Lower lobe of right lung (tissue), 2 donors: ENCODE measurements around the gene PTPRM. TPM values are rescaled to one million over a fixed set of nuclear protein-coding genes. Genes with fewer than 3 reads are reported as not detected.

ENCODE experiments used
- ATAC-seq, 2 donors: fragments of 200-7000 bp; cut with Tn5 transposase; one replicate each; pipeline ENCODE4 v1.9.1; 2020 to 2022; ENCODE audit warnings: mild to moderate bottlenecking in 2 of 2, moderate library complexity in 2 of 2
- DNase-seq: peaks from one replicate; pipeline ENCODE4 v3.0.0-alpha.2; 2020
- H3K27ac ChIP-seq: fragments of 200-600 bp; one replicate; pipeline ENCODE4 v1.8.0; 2022
- H3K27me3 ChIP-seq: fragments of 200-600 bp; one replicate; pipeline ENCODE4 v1.8.0; 2022; ENCODE audit warnings: low read depth
- H3K36me3 ChIP-seq: fragments of 200-600 bp; one replicate; pipeline ENCODE4 v1.8.0; 2022; ENCODE audit warnings: mild to moderate bottlenecking
- H3K4me1 ChIP-seq: fragments of 200-600 bp; one replicate; pipeline ENCODE4 v1.8.0; 2022
- H3K4me3 ChIP-seq: fragments of 200-600 bp; one replicate; pipeline ENCODE4 v1.8.0; 2022; ENCODE audit warnings: mild to moderate bottlenecking
- H3K9me3 ChIP-seq: fragments of 200-600 bp; one replicate; pipeline ENCODE4 v1.8.0; 2022
- CTCF ChIP-seq: fragments of 200-600 bp; IDR thresholded peaks from one replicate; pipeline ENCODE4 v1.8.0; 2022; ENCODE audit warnings: antibody characterized with exemption, mild to moderate bottlenecking
- intact Hi-C: fragments of 100-400 bp; cut with DNase I; formaldehyde crosslinking; loops from one replicate; pipeline ENCODE4 v1.11.0; 2022
- total RNA-seq: library from RNA; stranded (reverse); fragmentation: NEBNext Ultra II Directional; extraction: Animal tissue kit (Norgen Biotek cat#: 25700); gene quantifications from one replicate; pipeline ENCODE4 v1.2.1, GENCODE V29; 2021
- donor health status: DM: no; HTN: yes; CAD: no; lungs with severe emphysema.

The PTPRM gene
- total RNA-seq, 1 donor from 2014 or later, result 85.2 TPM

- H3K27me3 ChIP-seq, result no peaks in the 10 kb centered on the region
- H3K9me3 ChIP-seq, result no peaks in the 10 kb centered on the region
- H3K27ac ChIP-seq, result no peak overlapping the region
- no peak for TF ChIP-seq CTCF
- DNase-seq (no peak), ATAC-seq (no peak)
- peaks cover 8% of the 10 kb centered on the region for H3K4me1 ChIP-seq
- intact Hi-C loops, result no loop called here
- H3K36me3 ChIP-seq, result no peaks in the 10 kb centered on the region
- H3K4me3 ChIP-seq, result no peak overlapping the region
Measured at GRCh38 chr18:7635948-7636347, 68.8 kb downstream of the PTPRM start.

- Histone ChIP-seq H3K4me3 (no peak overlapping the region), H3K4me1 (peaks cover 4% of the 10 kb centered on the region)
- no peak for TF ChIP-seq CTCF
Measured at GRCh38 chr18:7637269-7637668, 70.2 kb downstream of the PTPRM start.

GRCh38 chr18:7638321-7638720 is 71.2 kb downstream of the PTPRM start:
- no peak for TF ChIP-seq CTCF
- no peak for DNase-seq
- Histone ChIP-seq H3K27me3 (no peaks in the 10 kb centered on the region), H3K4me1 (no peaks in the 10 kb centered on the region), H3K27ac (no peak overlapping the region), H3K9me3 (no peaks in the 10 kb centered on the region), H3K36me3 (no peaks in the 10 kb centered on the region), H3K4me3 (no peak overlapping the region)
- ATAC-seq, result no peak
- intact Hi-C loops, result no loop called here

More at GRCh38 chr18:7637269-7637668, 70.2 kb downstream of the PTPRM start:
- intact Hi-C loops, result no loop called here
- ATAC-seq (peak in 1 of 2 donors; percentile 90), DNase-seq (no peak)
- no peaks in the 10 kb centered on the region for H3K27me3 ChIP-seq
- no peaks in the 10 kb centered on the region for H3K9me3 ChIP-seq
- no peak overlapping the region for H3K27ac ChIP-seq
- no peaks in the 10 kb centered on the region for H3K36me3 ChIP-seq

- H3K9me3 ChIP-seq, result no peaks in the 10 kb centered on the region
- no peak overlapping the region for H3K27ac ChIP-seq
- peaks cover 12% of the 10 kb centered on the region for H3K4me1 ChIP-seq
- no peak for ATAC-seq
- H3K4me3 ChIP-seq, result no peak overlapping the region
- DNase-seq, result no peak
- no peak for TF ChIP-seq CTCF
- intact Hi-C loops, result no loop called here
- H3K36me3 ChIP-seq, result no peaks in the 10 kb centered on the region
- no peaks in the 10 kb centered on the region for H3K27me3 ChIP-seq
Measured at GRCh38 chr18:7641813-7642212, 74.7 kb downstream of the PTPRM start.

- Histone ChIP-seq H3K36me3 (no peaks in the 10 kb centered on the region), H3K4me1 (peaks cover 12% of the 10 kb centered on the region), H3K9me3 (no peaks in the 10 kb centered on the region), H3K4me3 (no peak overlapping the region), H3K27me3 (no peaks in the 10 kb centered on the region), H3K27ac (no peak overlapping the region)
- no peak for TF ChIP-seq CTCF
- intact Hi-C loops, result no loop called here
- ATAC-seq, result no peak
- DNase-seq, result no peak
Measured at GRCh38 chr18:7642331-7642890, 75.3 kb downstream of the PTPRM start.
